Eye (tissue), 1 donor: ENCODE data around the gene WTAP.
"Not testable (repeated sequence)": the region's sequence is repeated elsewhere in the genome, so short reads cannot be mapped to it uniquely, and the experiment has no call there.

ENCODE experiments used
- DNase-seq: peaks from one replicate; pipeline ENCODE4 v3.0.0-alpha.2; 2015

The WTAP gene

GRCh38 chr6:159762681-159763293 is 35.5 kb downstream of the WTAP start:
- no peak for DNase-seq

GRCh38 chr6:159766906-159767305 is 39.6 kb downstream of the WTAP start:
- no peak for DNase-seq

- DNase-seq: no peak
Observed at GRCh38 chr6:159769470-159769869, 42.2 kb downstream of the WTAP start.

- DNase-seq: no peak
Observed at GRCh38 chr6:159772196-159772595, 44.9 kb downstream of the WTAP start.

- DNase-seq: no peak
Observed at GRCh38 chr6:159777240-159777904, 50.1 kb downstream of the WTAP start.

- no peak for DNase-seq
Observed at GRCh38 chr6:159778131-159778530, 50.8 kb downstream of the WTAP start.

- DNase-seq: no peak
Observed at GRCh38 chr6:159778542-159779103, 51.3 kb downstream of the WTAP start.

- DNase-seq: peak; percentile 8
Observed at GRCh38 chr6:159788276-159788675, 61.0 kb downstream of the WTAP start.

GRCh38 chr6:159788753-159789376 is 61.6 kb downstream of the WTAP start:
- DNase-seq: peak; percentile 49

GRCh38 chr6:159789377-159790148 is 62.3 kb downstream of the WTAP start, which contains the start of gene TCP1:
TCP1 (minus strand) TSS chr6:159789602; CDS start chr6:159789468, 134 bp downstream.
- DNase-seq: peak; percentile 100

GRCh38 chr6:159790149-159790955 is 63.0 kb downstream of the WTAP start, which contains the start of gene MRPL18:
MRPL18 (plus strand) TSS chr6:159790467; CDS start chr6:159790588, 121 bp downstream.
- DNase-seq: peak; percentile 98

GRCh38 chr6:159790956-159791598 is 63.8 kb downstream of the WTAP start:
- DNase-seq: no peak

GRCh38 chr6:159794976-159795375 is 67.7 kb downstream of the WTAP start:
- not testable (repeated sequence) for DNase-seq

GRCh38 chr6:159797554-159797953 is 70.2 kb downstream of the WTAP start:
- DNase-seq: no peak

- no peak for DNase-seq
Observed at GRCh38 chr6:159800141-159800865, 73.0 kb downstream of the WTAP start, which contains the start of gene PNLDC1. PNLDC1 (plus strand) TSS chr6:159800276; CDS start chr6:159800308, 32 bp downstream.

- no peak for DNase-seq
Observed at GRCh38 chr6:159801935-159802334, 74.6 kb downstream of the WTAP start.

GRCh38 chr6:159804504-159804903 is 77.2 kb downstream of the WTAP start:
- DNase-seq: no peak

- no peak for DNase-seq
Observed at GRCh38 chr6:159805440-159806020, 78.2 kb downstream of the WTAP start.
